A673 (cell line): ENCODE measurements around the gene GON4L. TPM values are rescaled to one million over a fixed set of nuclear protein-coding genes. Genes with fewer than 3 reads are reported as not detected.

Source experiments
- BruUV-seq: library from RNA; stranded (reverse); fragments of 400-500 nt; replicated peaks from 2 replicates; lab custom pipeline; 2021; lab: Mats Ljungman, UMichigan
- CTCF ChIA-PET: fragments of 300-600 bp; sonication (Branson Sonifier 250); formaldehyde crosslinking; loops from one replicate; lab custom pipeline; 2022; ENCODE audit warnings: antibody characterized with exemption; lab: Charles Lee
- POLR2A ChIA-PET: fragments of 300-600 bp; sonication (Branson Sonifier 250); formaldehyde crosslinking; loops from one replicate; lab custom pipeline; 2022; ENCODE audit warnings: antibody characterized with exemption; ENCODE audit not compliant: low non-redundant PET; lab: Charles Lee
- DNase-seq: peaks from one replicate; pipeline ENCODE4 v3.0.0-alpha.2; 2015; ENCODE audit warnings: low spot score
- H3K27ac ChIP-seq: fragments of 200-600 bp; sonication (generic); 2 replicates; pipeline ENCODE4 v1.5.1; 2016; ENCODE audit warnings: mixed run types, low read depth, mild to moderate bottlenecking, mixed read lengths, antibody characterized with exemption, low read length; ENCODE audit not compliant: poor library complexity, severe bottlenecking
- H3K27me3 ChIP-seq: fragments of 200-600 bp; sonication (generic); replicated peaks from 2 replicates; pipeline ENCODE4 v1.6.1; 2017; ENCODE audit warnings: mixed run types, low read depth, mild to moderate bottlenecking, mixed read lengths, antibody characterized with exemption, low read length; ENCODE audit not compliant: insufficient read depth, poor library complexity
- H3K36me3 ChIP-seq: fragments of 200-600 bp; sonication (generic); 2 replicates; pipeline ENCODE4 v1.6.1; 2016; ENCODE audit warnings: mixed run types, mild to moderate bottlenecking, mixed read lengths, antibody characterized with exemption, low read length; ENCODE audit not compliant: insufficient read depth, poor library complexity, severe bottlenecking
- H3K4me1 ChIP-seq: fragments of 200-600 bp; sonication (generic); 2 replicates; pipeline ENCODE4 v1.6.1; 2017; ENCODE audit warnings: mixed run types, mild to moderate bottlenecking, mixed read lengths, antibody characterized with exemption, low read length; ENCODE audit not compliant: insufficient read depth, poor library complexity, severe bottlenecking
- H3K4me3 ChIP-seq: fragments of 200-600 bp; sonication (generic); 2 replicates; pipeline ENCODE4 v1.5.1; 2016; ENCODE audit warnings: low read depth, mixed run types, mild to moderate bottlenecking, mixed read lengths, low read length; ENCODE audit not compliant: poor library complexity, severe bottlenecking
- H3K9me3 ChIP-seq: fragments of 200-600 bp; sonication (generic); 2 replicates; pipeline ENCODE4 v1.6.1; 2016; ENCODE audit warnings: mixed run types, low read depth, mild to moderate bottlenecking, mixed read lengths, antibody characterized with exemption, low read length; ENCODE audit not compliant: poor library complexity, severe bottlenecking
- CTCF ChIP-seq: fragments of 300-800, 200-600 bp; sonication (generic); conservative IDR thresholded peaks from 2 replicates; pipeline ENCODE4 v1.5.1; 2017; ENCODE audit warnings: low read depth, mild to moderate bottlenecking, antibody characterized with exemption, low read length, moderate library complexity, mixed read lengths
- EZH2 ChIP-seq: fragments of 200-600 bp; sonication (generic); IDR thresholded peaks from 2 replicates; pipeline ENCODE4 v1.6.1; 2017; ENCODE audit warnings: borderline replicate concordance, low read depth, mild to moderate bottlenecking, mixed read lengths, antibody characterized with exemption, low read length; ENCODE audit not compliant: poor library complexity, severe bottlenecking
- intact Hi-C: fragments of 100-400 bp; cut with micrococcal nuclease; formaldehyde crosslinking; loops from one replicate; pipeline ENCODE4 v1.10.0; 2022; ENCODE audit not compliant: unreplicated experiment
- total RNA-seq: library from RNA; stranded (reverse); gene quantifications from 2 replicates; pipeline ENCODE4 v1.2.3, GENCODE V29; 2021

GON4L gene
- total RNA-seq, 1 experiment from 2014 or later = 55.7 TPM

GRCh38 chr1:155794605-155795245 is 62.3 kb downstream of the GON4L start:
- ChIA-PET CTCF (no interaction called here), POLR2A (no interaction called here)
- H3K27ac ChIP-seq = no peak overlapping the region
- intact Hi-C loops = no loop called here
- H3K9me3 ChIP-seq = no peaks in the 10 kb centered on the region
- DNase-seq = no peak
- H3K4me3 ChIP-seq = no peak overlapping the region
- no peaks in the 10 kb centered on the region for H3K4me1 ChIP-seq
- no TSS peak for BruUV-seq
- H3K36me3 ChIP-seq = peaks cover 22% of the 10 kb centered on the region
- TF ChIP-seq CTCF (no peak), EZH2 (no peak)
- no peaks in the 10 kb centered on the region for H3K27me3 ChIP-seq

DNA sequence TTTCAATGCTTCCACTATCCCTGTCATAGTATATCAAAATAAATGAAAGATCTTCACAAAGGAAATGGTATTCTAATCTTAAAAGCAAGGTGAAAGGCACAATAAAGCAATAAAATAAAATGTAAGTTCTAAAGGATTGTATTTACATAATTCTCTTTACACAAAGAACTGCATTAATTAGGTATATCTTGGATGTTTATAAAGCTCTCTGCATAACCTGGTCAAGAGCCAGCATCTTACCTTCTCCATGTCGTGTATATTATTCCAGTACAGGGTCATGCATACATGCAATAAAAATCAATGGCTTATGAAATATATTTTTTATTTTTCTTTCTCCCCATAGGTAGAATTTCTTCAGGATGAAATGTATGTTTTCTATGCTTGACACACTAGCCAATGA is 63.8 kb downstream of the GON4L start:
- POLR2A ChIA-PET = no interaction called here
- Histone ChIP-seq H3K27ac (no peak overlapping the region), H3K36me3 (peaks cover 18% of the 10 kb centered on the region), H3K4me3 (no peak overlapping the region), H3K9me3 (no peaks in the 10 kb centered on the region), H3K4me1 (no peaks in the 10 kb centered on the region), H3K27me3 (no peaks in the 10 kb centered on the region)
- CTCF ChIA-PET = no interaction called here
- BruUV-seq = no TSS peak
- intact Hi-C loops = no loop called here
- no peak for DNase-seq
- TF ChIP-seq CTCF (no peak), EZH2 (no peak)

DNA sequence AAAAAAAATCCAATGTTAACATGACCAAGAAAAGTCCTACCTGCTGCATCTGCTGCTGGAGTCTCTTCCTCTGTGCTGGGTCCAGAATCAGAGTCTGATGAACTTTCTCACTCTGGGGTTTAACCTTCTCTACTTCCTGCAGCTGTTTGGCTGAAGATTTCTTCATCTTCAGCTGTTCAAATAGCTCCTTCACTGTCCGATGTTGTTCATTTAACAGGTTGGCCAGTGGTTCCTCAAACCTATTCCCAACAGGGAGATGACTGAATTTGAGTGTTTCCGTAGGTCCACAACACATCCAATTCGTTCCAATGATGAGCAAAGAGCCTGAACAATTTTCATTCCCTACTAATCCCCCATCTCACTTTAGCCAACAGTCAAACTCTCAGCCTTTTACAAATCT is 79.4 kb downstream of the GON4L start:
- intact Hi-C loops = no loop called here
- no peak for DNase-seq
- Histone ChIP-seq H3K36me3 (peaks cover 27% of the 10 kb centered on the region), H3K4me3 (no peak overlapping the region), H3K27ac (no peak overlapping the region), H3K9me3 (no peaks in the 10 kb centered on the region), H3K27me3 (no peaks in the 10 kb centered on the region), H3K4me1 (no peaks in the 10 kb centered on the region)
- ChIA-PET POLR2A (no interaction called here), CTCF (no interaction called here)
- TF ChIP-seq CTCF (no peak), EZH2 (no peak)
- no TSS peak for BruUV-seq
